K562 (cell line): ENCODE results near the gene NEURL1. TPM values are rescaled to one million over a fixed set of nuclear protein-coding genes. Genes with fewer than 3 reads are reported as not detected.

Experiments
- ATAC-seq: fragments of 200-7000 bp; cut with Tn5 transposase; 3 replicates; pipeline ENCODE4 v1.9.1; 2020; ENCODE audit warnings: moderate library complexity
- BruUV-seq: library from RNA; stranded (reverse); fragments of 400-500 nt; replicated peaks from 2 replicates; lab custom pipeline; 2021; lab: Mats Ljungman, UMichigan
- CTCF ChIA-PET: fragments of 300-600 bp; formaldehyde crosslinking; extraction: SDS; loops from one replicate; lab custom pipeline; 2021; ENCODE audit warnings: low intra/inter-chr PET ratio; lab: Yijun Ruan, JAX
- POLR2A ChIA-PET: fragments of 300-600, 350-650 bp; sonication (Branson Sonifier 250); formaldehyde crosslinking; extraction: SDS; loops from one replicate; lab custom pipeline; 2021; ENCODE audit warnings: antibody characterized with exemption, inconsistent platforms; lab: Yijun Ruan, JAX
- DNase-seq, 4 experiments: peaks; one replicate each; pipeline versions ENCODE4 v3.0.0 to v3.0.0-alpha.2; 2011 to 2018; ENCODE audit warnings: low spot score in 3 of 4, mixed read lengths in 3 of 4; ENCODE audit errors: extremely low read depth in 1 of 4
- FAIRE-seq: peaks from 2 replicates; lab custom pipeline; 2011; peaks lifted over from hg19 to GRCh38; lab: Jason Lieb, UNC
- H2AFZ ChIP-seq: 2 replicates; pipeline ENCODE4 v1.6.0; 2011; ENCODE audit warnings: low read depth, low read length, control low read depth, inconsistent platforms
- H3K27ac ChIP-seq: fragments of 200-600 bp; 3 replicates; pipeline ENCODE4 v1.8.0; 2011; ENCODE audit warnings: low read depth, mild to moderate bottlenecking, control low read depth, inconsistent platforms, low read length, moderate library complexity, mixed read lengths; ENCODE audit errors: extremely low read depth
- H3K27me3 ChIP-seq, 2 experiments: fragments of 300-600 bp in 1 of 2; 2 replicates in 1 of 2; 3 replicates in 1 of 2; pipeline versions ENCODE4 v1.6.0 to v1.8.0; 2011; ENCODE audit warnings: inconsistent platforms in 2 of 2, low read length in 2 of 2, mild to moderate bottlenecking in 1 of 2, mixed read lengths in 1 of 2, moderate library complexity in 1 of 2; ENCODE audit not compliant: control insufficient read depth in 2 of 2, insufficient read depth in 2 of 2
- H3K36me3 ChIP-seq: fragments of 300-600 bp; 3 replicates; pipeline ENCODE4 v1.8.0; 2011; ENCODE audit warnings: mild to moderate bottlenecking, low read length, inconsistent platforms; ENCODE audit not compliant: control insufficient read depth, insufficient read depth
- H3K4me1 ChIP-seq, 2 experiments: fragments of 200-600 bp in 1 of 2; replicated peaks in 1 of 2; 2 replicates in 1 of 2; 3 replicates in 1 of 2; pipeline versions ENCODE4 v1.5.1 to v1.8.0; 2011; ENCODE audit warnings: inconsistent platforms in 2 of 2, low read length in 2 of 2, mild to moderate bottlenecking in 1 of 2, mixed read lengths in 1 of 2, moderate library complexity in 1 of 2; ENCODE audit not compliant: control insufficient read depth in 2 of 2, insufficient read depth in 2 of 2
- H3K4me2 ChIP-seq: 2 replicates; pipeline ENCODE4 v1.6.1; 2011; ENCODE audit warnings: low read length, control low read depth, inconsistent platforms, mixed read lengths; ENCODE audit not compliant: insufficient read depth
- H3K4me3 ChIP-seq: fragments of 200-600 bp; sonication (generic), shearing (Covaris generic); 2 replicates; pipeline ENCODE4 v1.5.1; 2016; ENCODE audit warnings: control low read depth, inconsistent platforms
- H3K79me2 ChIP-seq: fragments of 200-600 bp; 3 replicates; pipeline ENCODE4 v1.8.0; 2011; ENCODE audit warnings: low read length, inconsistent platforms; ENCODE audit not compliant: control insufficient read depth, insufficient read depth
- H3K9ac ChIP-seq, 2 experiments: 2 replicates each; pipeline versions ENCODE4 v1.6.0 to v1.6.1; 2011; ENCODE audit warnings: low read depth in 2 of 2, low read length in 2 of 2, control low read depth in 1 of 2, inconsistent platforms in 1 of 2, mild to moderate bottlenecking in 1 of 2, mixed read lengths in 1 of 2; ENCODE audit not compliant: insufficient read depth in 1 of 2
- H3K9me1 ChIP-seq: one replicate; pipeline ENCODE4 v1.6.0; 2011; ENCODE audit warnings: inconsistent platforms, mild to moderate bottlenecking, low read length, moderate library complexity; ENCODE audit not compliant: control insufficient read depth, insufficient read depth
- H3K9me3 ChIP-seq: replicated peaks from 2 replicates; pipeline ENCODE4 v1.5.1; 2011; ENCODE audit warnings: low read depth, low read length, inconsistent platforms; ENCODE audit not compliant: control insufficient read depth, insufficient read depth
- H4K20me1 ChIP-seq: replicated peaks from 2 replicates; pipeline ENCODE4 v1.6.1; 2011; ENCODE audit warnings: low read length, inconsistent platforms, mixed read lengths; ENCODE audit not compliant: control insufficient read depth, insufficient read depth
- COPS2 ChIP-seq: fragments of 450-650 bp; conservative IDR thresholded peaks from 2 replicates; pipeline ENCODE4 v1.6.1; 2016; ENCODE audit warnings: mild to moderate bottlenecking, moderate library complexity
- DACH1 ChIP-seq: fragments of 450-650 bp; IDR thresholded peaks from 2 replicates; pipeline ENCODE4 v1.6.1; 2018; ENCODE audit not compliant: partially characterized antibody
- DDX20 ChIP-seq: fragments of 450-650 bp; IDR thresholded peaks from 2 replicates; pipeline ENCODE4 v1.6.1; 2016; ENCODE audit warnings: missing genetic modification characterization, low read depth, mild to moderate bottlenecking, missing compliant biosample characterization, moderate library complexity
- DIDO1 ChIP-seq: fragments of 450-650 bp; IDR thresholded peaks from 2 replicates; pipeline ENCODE4 v1.6.1; 2016; ENCODE audit warnings: low read depth, missing biosample characterization, missing genetic modification characterization
- GATAD2A ChIP-seq: fragments of 450-650 bp; IDR thresholded peaks from 2 replicates; pipeline ENCODE4 v1.6.1; 2017
- NFATC3 ChIP-seq: fragments of 450-650 bp; IDR thresholded peaks from 2 replicates; pipeline ENCODE4 v1.6.1; 2017; ENCODE audit warnings: mild to moderate bottlenecking
- POLR2B ChIP-seq: fragments of 450-650 bp; IDR thresholded peaks from 2 replicates; pipeline ENCODE4 v1.6.1; 2018; ENCODE audit warnings: low read depth; ENCODE audit not compliant: partially characterized antibody
- WGBS: fragments of 100-300 bp; shearing (Covaris generic); methylation state at CpG from one replicate; pipeline ENCODE4 v1.1.6; 2016; ENCODE audit warnings: low coverage, mixed read lengths; ENCODE audit not compliant: insufficient coverage; ENCODE audit errors: missing lambda C conversion rate; 5-methylcytosine and 5-hydroxymethylcytosine counted together
- in situ Hi-C: fragments of 300-500 bp; cut with MboI; formaldehyde crosslinking; loops from 4 replicates; pipeline ENCODE4 v1.15.0; 2018; ENCODE audit warnings: inconsistent platforms, mixed read lengths
- intact Hi-C: fragments of 100-400 bp; cut with micrococcal nuclease; formaldehyde crosslinking; loops from 2 replicates; pipeline ENCODE4 v1.14.2; 2022
- polyA plus RNA-seq, 8 experiments: library from polyadenylated mRNA; depleted of rRNA in 4 of 8; stranded (reverse) in 5 of 8; unstranded in 3 of 8; fragments of >200 nt; fragmentation: Nextera tagmentation in 2 of 8; fragmentation: Illumina TruSeq in 1 of 8; extraction: Ambion mirVana in 2 of 8; extraction: Trizol in 1 of 8; gene quantifications; 2 replicates each; pipeline versions ENCODE4 v1.2.1 to v1.2.3, GENCODE V29; 2011 to 2014; ENCODE audit warnings: inconsistent platforms in 1 of 8, missing spikeins in 1 of 8
- total RNA-seq, 7 experiments: library from RNA; depleted of rRNA in 6 of 7; stranded (reverse); fragments of >200 nt in 6 of 7; fragmentation: Illumina TruSeq in 2 of 7; extraction: Trizol in 2 of 7; gene quantifications; 2 replicates each; pipeline versions ENCODE4 v1.2.1 to v1.2.3, GENCODE V29; 2011 to 2021; ENCODE audit warnings: low replicate concordance in 1 of 7
- TF ChIP-seq, protein P1 (sequence below), 3 experiments: fragments of 200-800 bp in 1 of 3; fragments of 250-450 bp in 1 of 3; fragments of 450-650 bp in 1 of 3; sonication (Bioruptor Pico) in 1 of 3; sonication (Bioruptor generic) in 1 of 3; formaldehyde crosslinking in 1 of 3; IDR thresholded peaks; 2 replicates each; pipeline versions ENCODE4 v1.6.1 to v1.8.0; 2016 to 2022; ENCODE audit warnings: mild to moderate bottlenecking in 2 of 3, missing genetic modification characterization in 2 of 3, missing compliant biosample characterization in 1 of 3, moderate library complexity in 1 of 3
- TF ChIP-seq, protein P2 (sequence below): fragments of 250-450 bp; sonication (Bioruptor Pico); IDR thresholded peaks from 2 replicates; pipeline ENCODE4 v1.8.0; 2021; ENCODE audit warnings: mild to moderate bottlenecking, moderate library complexity
- TF ChIP-seq, protein P3 (sequence below): fragments of 450-650 bp; IDR thresholded peaks from 2 replicates; pipeline ENCODE4 v1.6.1; 2017; ENCODE audit warnings: antibody characterized with exemption, mild to moderate bottlenecking

NEURL1 gene
- total and polyA plus RNA-seq, 9 of the 15 experiments (the other 6 are each of a cell fraction or from before 2014, with no cell fraction given) = 0.01 to 0.45 (median 0.16) TPM; not detected in 5

DNA sequence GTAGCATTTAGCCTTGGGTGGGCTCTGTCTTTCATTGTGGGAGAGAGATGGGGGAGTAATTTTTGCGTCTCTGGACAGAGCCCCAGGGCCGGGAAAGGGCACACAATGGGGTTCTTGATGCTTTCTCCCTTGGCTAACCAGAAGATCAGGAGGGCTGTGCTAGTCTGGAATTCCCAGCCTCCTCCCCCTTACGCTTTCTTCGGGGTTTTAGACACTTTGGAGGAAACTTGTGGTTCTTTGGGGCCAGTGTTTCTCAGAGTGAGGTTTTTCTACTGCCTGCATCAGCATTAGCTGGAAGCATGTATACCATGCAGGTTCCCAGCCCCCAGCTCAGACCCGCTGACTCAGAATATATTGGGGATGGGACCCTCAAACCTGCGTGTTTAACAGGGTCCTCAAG, 7.0 kb downstream of the NEURL1 start (continued):
- TF ChIP-seq, protein P1, sequence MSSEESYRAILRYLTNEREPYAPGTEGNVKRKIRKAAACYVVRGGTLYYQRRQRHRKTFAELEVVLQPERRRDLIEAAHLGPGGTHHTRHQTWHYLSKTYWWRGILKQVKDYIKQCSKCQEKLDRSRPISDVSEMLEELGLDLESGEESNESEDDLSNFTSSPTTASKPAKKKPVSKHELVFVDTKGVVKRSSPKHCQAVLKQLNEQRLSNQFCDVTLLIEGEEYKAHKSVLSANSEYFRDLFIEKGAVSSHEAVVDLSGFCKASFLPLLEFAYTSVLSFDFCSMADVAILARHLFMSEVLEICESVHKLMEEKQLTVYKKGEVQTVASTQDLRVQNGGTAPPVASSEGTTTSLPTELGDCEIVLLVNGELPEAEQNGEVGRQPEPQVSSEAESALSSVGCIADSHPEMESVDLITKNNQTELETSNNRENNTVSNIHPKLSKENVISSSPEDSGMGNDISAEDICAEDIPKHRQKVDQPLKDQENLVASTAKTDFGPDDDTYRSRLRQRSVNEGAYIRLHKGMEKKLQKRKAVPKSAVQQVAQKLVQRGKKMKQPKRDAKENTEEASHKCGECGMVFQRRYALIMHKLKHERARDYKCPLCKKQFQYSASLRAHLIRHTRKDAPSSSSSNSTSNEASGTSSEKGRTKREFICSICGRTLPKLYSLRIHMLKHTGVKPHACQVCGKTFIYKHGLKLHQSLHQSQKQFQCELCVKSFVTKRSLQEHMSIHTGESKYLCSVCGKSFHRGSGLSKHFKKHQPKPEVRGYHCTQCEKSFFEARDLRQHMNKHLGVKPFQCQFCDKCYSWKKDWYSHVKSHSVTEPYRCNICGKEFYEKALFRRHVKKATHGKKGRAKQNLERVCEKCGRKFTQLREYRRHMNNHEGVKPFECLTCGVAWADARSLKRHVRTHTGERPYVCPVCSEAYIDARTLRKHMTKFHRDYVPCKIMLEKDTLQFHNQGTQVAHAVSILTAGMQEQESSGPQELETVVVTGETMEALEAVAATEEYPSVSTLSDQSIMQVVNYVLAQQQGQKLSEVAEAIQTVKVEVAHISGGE (CRISPR knock-in tag; IDR thresholded peaks at IDR 0.05) = no peak
- TF ChIP-seq, protein P2, sequence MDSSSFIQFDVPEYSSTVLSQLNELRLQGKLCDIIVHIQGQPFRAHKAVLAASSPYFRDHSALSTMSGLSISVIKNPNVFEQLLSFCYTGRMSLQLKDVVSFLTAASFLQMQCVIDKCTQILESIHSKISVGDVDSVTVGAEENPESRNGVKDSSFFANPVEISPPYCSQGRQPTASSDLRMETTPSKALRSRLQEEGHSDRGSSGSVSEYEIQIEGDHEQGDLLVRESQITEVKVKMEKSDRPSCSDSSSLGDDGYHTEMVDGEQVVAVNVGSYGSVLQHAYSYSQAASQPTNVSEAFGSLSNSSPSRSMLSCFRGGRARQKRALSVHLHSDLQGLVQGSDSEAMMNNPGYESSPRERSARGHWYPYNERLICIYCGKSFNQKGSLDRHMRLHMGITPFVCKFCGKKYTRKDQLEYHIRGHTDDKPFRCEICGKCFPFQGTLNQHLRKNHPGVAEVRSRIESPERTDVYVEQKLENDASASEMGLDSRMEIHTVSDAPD = no peak
- TF ChIP-seq POLR2B = no peak
- no peak for TF ChIP-seq DIDO1 (tag)
- no peak for TF ChIP-seq DDX20

DNA sequence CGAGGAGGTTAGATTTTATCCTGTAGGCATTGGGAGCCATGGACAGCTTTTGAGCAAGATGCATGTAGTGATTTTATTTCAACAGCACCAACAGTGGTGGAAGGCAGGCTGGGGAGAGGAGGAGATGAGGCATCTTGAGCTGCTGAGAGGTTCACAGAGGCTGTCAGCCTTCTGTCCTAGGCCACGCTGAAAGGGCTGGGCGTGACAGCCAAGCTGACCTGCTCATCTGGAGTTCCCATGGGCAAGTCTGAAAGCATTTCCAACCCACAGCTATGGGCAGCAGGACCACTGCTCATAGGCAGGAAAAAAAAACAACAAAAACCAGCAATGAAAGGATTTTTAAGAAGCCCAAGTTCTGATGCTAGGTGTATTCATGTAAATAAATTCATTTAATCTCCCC, 7.7 kb downstream of the NEURL1 start:
- Histone ChIP-seq H3K36me3 (no peaks in the 10 kb centered on the region), H4K20me1 (no peaks in the 10 kb centered on the region), H3K4me1 (peaks cover 0 to 10% of the 10 kb centered on the region in 2 experiments; a peak in 4 of 5 replicates), H2AFZ (no peak overlapping the region), H3K4me3 (no peak overlapping the region), H3K9ac (no peak overlapping the region), H3K4me2 (no peak overlapping the region), H3K27ac (no peak overlapping the region), H3K79me2 (no peaks in the 10 kb centered on the region), H3K9me1 (no peaks in the 10 kb centered on the region), H3K9me3 (no peaks in the 10 kb centered on the region), H3K27me3 (peaks cover 13 to 31% of the 10 kb centered on the region in 2 experiments; a peak in 3 of 5 replicates)
- ChIA-PET CTCF (no interaction called here), POLR2A (no interaction called here)
- intact Hi-C loops (loop anchor here (5.0 kb wide), 1 partner anchor 41 kb away; no protein-coding TSS in a partner anchor), in situ Hi-C loops (no loop called here)
- 0% methylated on average over 2 of the region's 3 CpGs for WGBS
- no peak for DNase-seq
- FAIRE-seq = no peak
- BruUV-seq = no TSS peak
- ATAC-seq = no peak
- TF ChIP-seq GATAD2A (no peak), COPS2 (no peak), NFATC3 (no peak), DACH1 (no peak)
- TF ChIP-seq, protein P3, sequence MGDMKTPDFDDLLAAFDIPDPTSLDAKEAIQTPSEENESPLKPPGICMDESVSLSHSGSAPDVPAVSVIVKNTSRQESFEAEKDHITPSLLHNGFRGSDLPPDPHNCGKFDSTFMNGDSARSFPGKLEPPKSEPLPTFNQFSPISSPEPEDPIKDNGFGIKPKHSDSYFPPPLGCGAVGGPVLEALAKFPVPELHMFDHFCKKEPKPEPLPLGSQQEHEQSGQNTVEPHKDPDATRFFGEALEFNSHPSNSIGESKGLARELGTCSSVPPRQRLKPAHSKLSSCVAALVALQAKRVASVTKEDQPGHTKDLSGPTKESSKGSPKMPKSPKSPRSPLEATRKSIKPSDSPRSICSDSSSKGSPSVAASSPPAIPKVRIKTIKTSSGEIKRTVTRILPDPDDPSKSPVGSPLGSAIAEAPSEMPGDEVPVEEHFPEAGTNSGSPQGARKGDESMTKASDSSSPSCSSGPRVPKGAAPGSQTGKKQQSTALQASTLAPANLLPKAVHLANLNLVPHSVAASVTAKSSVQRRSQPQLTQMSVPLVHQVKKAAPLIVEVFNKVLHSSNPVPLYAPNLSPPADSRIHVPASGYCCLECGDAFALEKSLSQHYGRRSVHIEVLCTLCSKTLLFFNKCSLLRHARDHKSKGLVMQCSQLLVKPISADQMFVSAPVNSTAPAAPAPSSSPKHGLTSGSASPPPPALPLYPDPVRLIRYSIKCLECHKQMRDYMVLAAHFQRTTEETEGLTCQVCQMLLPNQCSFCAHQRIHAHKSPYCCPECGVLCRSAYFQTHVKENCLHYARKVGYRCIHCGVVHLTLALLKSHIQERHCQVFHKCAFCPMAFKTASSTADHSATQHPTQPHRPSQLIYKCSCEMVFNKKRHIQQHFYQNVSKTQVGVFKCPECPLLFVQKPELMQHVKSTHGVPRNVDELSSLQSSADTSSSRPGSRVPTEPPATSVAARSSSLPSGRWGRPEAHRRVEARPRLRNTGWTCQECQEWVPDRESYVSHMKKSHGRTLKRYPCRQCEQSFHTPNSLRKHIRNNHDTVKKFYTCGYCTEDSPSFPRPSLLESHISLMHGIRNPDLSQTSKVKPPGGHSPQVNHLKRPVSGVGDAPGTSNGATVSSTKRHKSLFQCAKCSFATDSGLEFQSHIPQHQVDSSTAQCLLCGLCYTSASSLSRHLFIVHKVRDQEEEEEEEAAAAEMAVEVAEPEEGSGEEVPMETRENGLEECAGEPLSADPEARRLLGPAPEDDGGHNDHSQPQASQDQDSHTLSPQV = no peak
